ENCODE results near the gene ZBTB2.
A peak's percentile ranks its signal among the peaks of the same experiment; 100 is the strongest.
"Not testable (repeated sequence)": the region's sequence is repeated elsewhere in the genome, so short reads cannot be mapped to it uniquely, and the experiment has no call there.

The ZBTB2 gene

DNA sequence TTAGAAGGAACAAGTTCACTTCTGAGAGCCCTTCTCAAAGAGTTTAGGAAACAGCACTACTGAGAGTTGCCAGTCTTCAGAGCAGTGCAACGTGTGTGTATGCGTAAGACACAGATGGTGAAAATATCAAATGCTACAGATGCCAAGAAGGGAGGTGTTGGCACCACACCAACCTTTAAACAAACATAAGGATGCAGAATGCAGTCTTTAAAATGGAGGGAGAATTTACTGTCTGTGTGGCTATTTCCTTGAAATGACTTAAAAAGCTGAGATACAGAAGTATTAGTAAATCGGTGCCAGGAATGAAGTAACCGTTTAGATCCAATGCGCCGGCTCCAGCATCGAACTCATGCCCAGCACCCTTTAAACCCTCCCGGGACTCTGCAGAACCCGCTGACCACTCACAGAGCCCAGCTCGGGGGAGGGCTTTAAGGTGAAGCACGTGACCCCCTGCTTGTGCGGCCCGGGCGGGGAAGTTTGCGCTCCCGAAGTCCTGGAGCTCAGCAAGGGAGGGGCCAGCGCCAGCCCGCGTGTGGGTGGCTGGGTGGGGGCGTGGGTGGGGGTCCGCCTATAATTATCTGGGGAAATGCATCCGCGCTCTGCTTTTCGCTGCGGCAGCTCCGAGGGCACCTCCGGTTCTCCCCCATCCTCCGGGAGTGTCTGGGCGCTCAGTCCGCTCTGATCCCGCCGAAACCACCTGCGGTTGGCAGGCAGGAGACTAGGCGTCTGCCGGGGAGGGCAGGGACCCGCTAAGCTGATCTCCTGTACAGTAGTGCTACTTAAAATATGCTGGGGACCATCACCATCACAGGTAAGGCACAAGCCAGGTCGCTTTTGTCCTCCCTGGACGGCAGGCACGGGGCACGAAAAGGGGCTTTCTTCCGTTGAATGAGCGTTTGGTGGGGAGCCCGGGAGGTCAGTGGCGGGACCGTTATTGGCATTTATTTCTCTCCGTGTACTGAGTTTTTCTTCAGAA, 66.0 kb downstream of the ZBTB2 start:
- peak; percentile 60 for DNase-seq

DNA sequence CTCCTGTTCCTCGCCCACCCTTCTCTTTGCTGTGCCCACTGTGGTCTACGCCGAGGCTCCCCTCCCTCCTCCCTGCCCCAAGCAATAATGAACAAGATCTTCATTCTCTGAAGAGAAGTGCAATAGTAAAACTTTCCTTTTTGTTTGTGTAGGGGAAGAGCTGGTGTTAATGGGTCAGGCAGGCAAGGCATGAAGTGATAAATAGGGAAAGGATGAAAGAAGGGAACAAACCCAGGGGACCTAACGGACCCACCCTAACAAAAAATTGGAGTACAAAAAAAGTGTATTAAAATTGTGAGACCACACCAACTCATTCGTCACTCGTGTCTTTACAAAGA, 66.9 kb downstream of the ZBTB2 start:
- DNase-seq: no peak

DNA sequence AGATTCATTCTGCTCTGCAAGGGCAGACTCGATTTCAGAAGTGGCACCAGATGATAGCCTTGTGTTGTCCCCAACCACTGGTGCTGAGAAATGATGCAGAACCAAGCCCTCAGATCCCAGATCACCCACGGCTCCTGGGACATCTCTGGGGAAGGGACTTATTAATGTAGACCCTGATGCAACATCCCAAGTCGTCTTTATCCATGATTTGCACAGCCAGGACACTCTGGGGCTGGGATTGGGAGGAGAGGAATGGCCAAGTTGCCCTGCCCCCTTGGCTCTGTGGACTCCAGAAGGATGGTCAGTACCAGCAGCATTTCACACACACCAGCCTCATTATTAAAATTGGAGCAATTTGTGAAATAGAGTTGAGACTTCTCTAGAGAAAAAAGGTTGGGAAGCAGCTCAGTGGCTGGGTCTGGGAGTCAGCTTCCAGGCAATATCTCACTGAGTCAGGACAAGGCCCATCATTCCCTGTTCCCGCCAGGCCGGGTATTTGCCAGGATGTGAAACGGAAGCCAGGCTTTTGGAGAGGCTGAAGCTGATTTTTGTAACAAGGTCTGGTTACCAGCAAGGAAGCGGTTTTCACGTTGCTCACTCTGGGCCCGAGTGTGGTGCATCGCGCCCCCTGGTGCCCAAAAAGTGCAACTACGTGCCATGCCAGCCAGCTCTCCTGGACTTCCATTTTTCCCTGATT, 67.4 kb downstream of the ZBTB2 start:
- DNase-seq: peak; percentile 93

DNA sequence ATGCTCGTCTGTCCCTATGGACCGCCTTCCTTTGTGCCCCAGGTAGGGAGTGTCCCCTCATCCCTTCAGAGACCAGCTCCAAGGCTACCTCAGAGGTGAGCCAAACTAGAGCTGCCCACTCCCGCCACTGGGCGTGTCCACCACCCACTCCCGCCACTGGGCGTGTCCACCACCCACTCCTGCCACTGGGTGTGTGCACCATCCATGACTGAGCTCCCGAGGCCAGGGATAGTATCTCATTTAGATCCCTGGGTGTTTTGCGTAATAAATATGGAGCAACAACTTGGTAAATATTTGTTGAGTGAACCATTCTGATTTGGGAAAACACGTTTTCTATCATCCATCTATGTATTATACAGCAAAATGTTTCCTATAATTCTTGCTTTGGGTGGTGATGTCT, 68.8 kb downstream of the ZBTB2 start:
- no peak for DNase-seq

DNA sequence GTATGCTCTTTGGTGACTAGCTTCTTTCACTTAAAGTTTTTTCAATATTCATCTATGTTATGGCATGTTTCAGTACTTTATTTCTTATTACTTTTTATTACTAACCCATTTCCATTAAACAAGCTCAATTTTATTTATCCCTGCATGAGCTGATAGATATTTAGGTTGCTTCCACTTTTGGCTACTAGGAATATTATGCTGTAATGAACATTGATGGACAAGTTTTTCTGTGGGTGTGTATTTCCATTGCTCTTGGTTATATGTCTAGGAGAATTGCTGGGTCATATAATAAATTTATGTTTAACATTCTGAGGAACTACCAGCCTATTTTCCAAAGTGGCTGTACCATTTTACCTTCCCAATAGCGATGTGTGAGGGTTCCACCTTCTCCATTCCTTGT, 69.9 kb downstream of the ZBTB2 start:
- no peak for DNase-seq

DNA sequence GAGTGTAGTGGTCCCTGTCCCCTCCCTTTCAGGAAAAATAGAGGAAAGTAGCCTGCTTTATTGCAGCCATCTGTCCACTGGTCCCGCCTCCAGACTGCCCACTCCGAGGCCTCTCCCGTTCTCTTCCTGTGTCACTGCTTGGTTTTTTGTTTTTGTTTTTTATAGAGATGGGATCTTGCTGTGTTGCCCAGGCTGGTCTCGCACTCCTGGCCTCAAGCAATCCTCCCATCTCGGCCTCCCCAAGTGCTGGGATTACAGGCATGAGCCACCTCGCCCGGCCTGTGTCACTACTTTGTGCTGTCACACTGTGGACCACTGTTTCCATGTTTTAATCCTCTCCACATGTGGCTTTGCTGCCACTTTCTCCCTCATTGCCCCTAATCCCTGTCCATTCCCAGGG, 71.2 kb downstream of the ZBTB2 start:
- no peak for DNase-seq

DNA sequence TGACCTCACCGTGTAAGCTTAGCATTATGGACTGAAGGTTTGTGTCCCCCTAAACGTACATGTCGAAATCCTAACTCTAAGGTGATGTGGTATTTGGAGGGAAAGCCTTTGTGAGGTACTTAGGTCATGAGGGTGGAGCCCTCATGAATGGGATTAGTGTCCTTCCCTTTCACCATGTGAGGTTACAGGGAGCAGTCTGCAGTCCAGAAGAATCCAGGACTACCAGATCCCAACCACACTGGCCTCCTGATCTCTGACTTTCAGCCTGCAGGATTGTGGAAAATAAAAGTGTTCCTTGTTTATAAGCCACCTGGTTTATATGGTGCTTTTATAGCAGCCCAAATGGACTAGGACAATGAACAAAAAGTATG, 73.4 kb downstream of the ZBTB2 start:
- no peak for DNase-seq

DNA sequence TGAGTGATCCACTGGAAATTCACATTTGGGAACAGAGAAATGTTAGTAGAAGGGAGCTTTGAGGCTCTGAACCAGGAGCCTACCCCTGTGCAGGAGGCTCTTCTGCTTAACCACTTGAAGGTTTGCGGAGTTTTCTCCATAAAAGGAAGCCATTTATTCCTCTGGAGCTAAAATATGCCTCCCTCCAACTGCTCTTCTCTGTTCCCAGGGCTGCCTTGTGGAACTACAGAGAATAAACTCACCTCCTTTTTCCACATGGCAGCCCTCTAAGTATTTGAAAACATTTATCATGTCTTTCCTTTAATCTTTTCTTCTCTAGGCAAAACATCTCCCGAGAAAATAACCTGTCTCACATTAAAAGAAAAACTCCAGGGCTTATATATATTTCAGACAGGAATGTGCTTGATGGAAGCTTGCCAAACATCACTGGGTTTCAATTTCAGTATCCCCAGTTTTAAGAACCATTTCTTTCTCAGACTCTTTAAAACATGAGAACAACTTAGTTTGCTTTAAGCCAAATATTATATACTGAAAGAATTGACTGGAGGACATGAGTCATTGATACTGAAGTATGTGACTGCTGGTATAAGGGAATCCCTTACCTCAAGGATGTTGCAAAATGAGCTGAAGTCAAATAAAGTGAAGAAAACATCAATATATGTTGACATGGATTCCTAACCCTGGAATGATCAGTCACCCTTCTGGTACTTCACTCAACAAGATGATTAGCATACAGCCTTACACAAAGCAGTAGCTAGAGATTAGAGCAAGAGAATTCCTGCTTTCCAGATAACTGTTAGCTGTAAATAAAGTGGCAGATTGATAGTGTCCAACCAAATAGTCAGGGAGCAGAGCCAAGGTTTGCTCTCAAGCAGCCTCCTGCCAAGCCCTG, 74.0 kb downstream of the ZBTB2 start:
- peak; percentile 91 for DNase-seq

DNA sequence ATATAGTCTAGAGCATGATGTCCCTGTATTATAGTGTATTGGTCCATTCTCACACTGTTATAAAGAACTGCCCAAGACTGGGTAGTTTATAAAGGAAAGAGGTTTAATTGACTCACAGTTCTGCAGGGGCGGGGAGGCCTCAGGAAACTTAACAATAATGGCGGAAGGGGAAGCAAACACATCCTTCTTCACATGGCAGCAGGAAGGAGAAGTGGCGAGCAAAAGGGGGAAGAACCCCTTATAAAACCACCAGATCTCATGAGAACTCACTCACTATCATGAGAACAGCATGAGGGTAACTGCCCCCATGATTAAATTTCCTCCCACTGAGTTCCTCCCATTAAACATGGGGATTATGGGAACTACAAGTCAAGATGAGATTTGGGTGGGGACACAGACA, 75.7 kb downstream of the ZBTB2 start:
- not testable (repeated sequence) for DNase-seq

All from fibroblast of skin of right quadriceps (primary cell).